GM18907 (cell line): ENCODE data around the gene GPD1.

Experiments
- ATAC-seq: cut with Tn5 transposase; IDR thresholded peaks from one replicate; pipeline ENCODE4 v1.9.1; 2021; ENCODE audit warnings: mild to moderate bottlenecking, moderate library complexity; ENCODE audit not compliant: unreplicated experiment

GPD1 gene

GRCh38 chr12:50099302-50100008, 4.4 kb upstream of the GPD1 start:
- ATAC-seq = no peak

DNA sequence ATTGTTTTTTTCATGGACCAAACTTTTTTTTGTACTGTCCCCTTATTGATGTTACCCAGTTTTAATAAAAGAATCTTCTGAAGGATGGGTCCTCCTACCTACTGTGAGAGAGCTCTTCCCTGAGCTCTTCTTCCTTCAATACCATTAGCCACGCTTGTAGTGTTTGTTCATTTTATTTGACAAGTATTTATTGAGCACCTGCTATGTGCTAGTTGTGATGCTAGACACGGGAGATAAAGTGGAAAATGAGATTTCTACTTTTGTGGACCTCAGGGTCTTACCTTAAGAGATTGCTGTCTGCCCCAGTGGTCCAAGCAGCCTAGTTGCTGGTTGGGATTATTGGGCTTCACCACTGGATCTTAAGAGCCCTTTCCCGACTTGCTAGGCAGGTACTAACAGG, 3.2 kb upstream of the GPD1 start:
- no peak for ATAC-seq

DNA sequence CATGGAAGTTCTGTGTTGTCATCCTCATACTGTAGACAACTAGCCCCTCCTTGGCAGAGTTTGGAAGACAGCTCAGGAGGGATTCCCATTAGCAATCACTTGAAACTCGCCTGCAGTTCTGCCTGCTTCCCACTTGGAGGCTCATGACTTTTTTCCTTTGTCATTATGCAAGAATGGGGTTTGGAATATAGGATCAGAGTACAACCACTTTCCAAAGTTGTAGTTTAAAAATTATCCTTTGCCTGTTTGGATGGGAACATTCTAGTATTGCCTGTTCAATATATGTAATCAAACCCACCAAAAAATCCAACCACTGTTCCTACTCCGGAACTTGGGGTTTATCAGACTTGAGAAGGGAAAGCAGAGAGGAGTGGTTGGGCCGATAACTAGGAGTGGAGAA, 2.1 kb upstream of the GPD1 start:
- no peak for ATAC-seq

- no peak for ATAC-seq
Measured at GRCh38 chr12:50102131-50102531, 1.7 kb upstream of the GPD1 start.

DNA sequence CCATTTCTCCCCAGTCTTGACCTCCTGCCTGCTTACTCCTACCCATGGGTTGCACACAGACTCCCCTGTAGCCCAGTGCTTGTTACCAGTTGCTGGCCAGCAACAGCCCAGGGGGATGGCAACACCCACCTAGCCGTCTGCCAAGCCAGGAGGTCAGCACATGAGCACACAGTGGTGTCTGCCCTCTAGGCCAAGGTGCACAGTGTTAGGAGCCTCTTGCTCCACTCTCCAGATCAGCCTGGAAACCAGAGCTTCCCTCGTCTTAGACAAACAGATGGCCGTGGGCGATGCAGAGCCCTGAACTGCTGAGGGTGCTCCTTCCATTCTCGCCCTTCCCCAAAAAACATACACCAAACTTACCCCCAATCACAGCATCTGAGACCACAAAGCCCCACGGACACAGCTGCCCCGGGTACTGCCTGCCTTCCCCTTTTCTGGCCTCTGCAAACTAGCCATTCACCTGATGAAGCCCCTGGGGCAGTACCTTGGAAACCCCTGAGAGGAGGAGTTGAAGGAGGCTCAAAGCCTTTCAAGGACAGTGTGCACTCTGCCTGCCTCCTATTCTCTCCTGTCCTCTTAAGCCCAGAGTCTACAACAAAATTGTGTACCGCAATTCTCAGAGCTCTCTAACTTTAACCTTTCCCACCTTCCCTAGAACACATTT, 1.0 kb upstream of the GPD1 start:
- no peak for ATAC-seq

DNA sequence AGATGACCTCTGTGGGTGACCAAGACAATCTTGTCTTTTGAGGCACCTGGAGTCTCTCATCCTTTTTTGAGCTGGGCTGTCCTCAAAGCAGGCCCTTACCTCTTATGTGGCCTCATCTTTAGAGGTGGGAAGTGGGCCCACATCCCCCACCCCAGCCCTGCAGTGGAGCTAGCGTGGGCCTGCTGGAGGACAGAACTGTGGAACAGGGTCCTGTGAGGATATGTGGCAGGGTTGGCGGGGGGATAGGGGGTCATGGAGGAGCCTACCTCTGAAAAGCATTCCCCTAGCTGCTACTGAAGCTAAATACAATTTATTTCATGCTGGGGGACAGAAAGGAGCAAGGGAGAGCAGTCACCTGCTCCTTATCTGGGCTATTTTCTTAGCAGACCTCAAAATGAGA, 457 bp upstream of the GPD1 start:
- no peak for ATAC-seq

- ATAC-seq = no peak
Measured at GRCh38 chr12:50104417-50105366, 884 bp downstream of the GPD1 start.

- no peak for ATAC-seq
Measured at GRCh38 chr12:50105913-50106450, 2.2 kb downstream of the GPD1 start.

- no peak for ATAC-seq
Measured at GRCh38 chr12:50106907-50107306, 3.1 kb downstream of the GPD1 start.

GRCh38 chr12:50107416-50108268, 3.8 kb downstream of the GPD1 start:
- no peak for ATAC-seq

GRCh38 chr12:50109319-50109718, 5.5 kb downstream of the GPD1 start:
- no peak for ATAC-seq

DNA sequence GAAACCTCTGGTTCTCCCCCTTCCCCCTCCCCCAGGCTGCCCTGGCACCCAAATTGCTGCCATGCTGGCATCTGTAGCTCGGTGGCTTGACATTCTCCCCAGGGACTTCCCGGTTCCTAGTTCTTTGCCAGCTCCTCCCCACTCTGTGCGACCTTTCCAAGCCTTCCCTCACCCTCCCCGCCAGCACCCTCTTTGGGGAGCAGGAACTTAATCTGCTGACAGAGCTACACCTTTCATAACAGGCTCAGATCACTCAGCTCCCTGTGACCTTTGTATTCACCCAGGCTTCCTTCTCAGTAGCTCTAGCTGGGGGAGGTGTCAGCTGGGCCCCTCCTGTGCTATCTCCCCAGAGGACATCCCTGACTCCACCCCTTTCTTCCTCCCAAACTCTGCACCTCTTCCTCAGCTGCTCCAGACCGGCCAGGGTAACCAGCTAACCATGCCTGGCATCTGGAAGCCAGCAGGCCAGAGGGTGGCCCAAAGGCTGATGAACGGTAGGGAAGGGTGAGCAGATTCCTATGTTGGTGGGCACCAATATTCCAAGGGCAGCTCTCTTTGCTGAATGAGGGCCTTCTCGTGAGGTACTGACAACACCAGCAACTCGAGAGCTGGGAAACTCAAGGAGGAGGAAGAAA, 6.4 kb downstream of the GPD1 start:
- ATAC-seq = no peak

DNA sequence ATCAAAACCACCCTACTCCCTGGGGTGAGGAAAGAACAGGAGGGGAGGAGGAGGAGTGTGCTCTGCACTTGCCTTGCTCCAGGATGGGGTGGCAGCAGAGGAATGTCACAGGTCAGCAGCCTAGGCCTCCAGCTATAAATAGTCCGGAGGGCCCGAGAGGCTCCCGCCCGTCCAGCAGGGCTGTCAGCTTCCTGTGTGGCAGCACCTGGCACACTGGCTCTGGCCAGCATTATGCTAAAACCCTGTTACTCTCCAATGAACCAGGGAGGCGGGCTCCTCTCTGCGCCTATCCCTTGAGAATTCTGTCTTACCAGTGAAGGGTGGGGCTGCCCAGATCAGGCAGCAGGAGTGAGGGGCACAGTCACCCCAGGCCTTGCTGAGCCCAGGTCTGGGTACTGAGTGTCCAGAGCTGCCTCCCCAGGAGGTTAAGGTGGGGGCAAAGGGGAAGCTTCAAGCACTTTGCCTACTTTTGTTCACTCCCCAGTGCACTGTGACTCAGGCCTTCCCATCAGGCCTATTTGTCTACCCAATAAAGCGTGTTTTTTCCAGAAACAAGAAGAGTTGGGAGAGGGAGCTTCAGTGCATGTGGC, 7.0 kb downstream of the GPD1 start:
- ATAC-seq = peak; percentile 23

DNA sequence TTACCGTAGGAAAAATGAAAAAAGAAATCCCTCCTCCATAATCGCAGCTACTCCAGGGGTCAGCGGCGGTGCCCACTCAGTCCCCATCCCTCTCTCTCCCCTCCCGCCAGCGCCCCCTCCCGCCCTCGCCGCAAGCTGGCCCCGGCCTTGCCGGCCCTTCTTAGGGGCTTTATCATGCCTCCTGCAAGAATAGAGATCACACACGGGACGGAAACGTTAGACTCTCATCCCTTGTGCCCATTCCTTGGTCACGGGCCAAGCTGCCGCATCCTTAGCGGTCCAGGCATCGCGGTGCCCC, 7.5 kb downstream of the GPD1 start:
- peak; percentile 4 for ATAC-seq

DNA sequence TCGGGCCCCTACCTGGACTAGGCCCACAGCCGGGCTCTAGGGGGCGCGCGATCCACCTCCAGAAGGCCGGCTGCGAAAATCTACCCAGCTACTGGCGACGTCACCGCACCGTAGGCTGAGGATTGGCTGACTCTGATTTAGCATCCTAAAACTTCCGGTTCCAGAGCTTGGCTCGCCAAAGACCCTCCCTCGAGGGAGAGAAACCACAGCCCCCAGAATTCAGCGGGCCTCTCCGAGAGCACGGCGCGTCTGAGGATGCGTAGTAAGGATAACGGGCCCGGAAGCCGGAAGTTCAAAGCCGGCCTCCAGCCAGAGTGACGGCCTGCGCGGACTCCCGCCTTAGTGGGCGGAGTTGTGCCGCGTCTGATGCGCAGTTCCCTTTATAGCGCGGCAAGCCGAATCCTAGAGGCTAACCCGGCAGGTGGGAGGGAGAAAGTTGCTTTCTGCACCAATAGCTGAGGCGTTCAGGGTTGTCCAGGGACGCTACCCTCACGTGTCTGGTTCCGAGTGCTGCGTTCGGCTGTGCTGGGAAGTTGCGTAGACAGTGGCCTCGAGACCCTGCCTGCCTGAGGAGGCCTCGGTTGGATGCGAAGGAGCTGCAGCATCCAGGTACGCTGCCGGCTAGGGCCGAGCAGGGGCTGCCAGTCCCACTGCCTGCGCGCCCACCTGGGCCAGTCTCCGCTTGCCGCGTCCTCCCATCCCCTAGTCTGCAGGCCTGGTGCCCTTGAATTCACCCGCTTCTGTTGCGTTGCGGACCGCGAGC, 8.1 kb downstream of the GPD1 start, which contains the start of gene COX14:
Gene COX14 (plus strand): TSS at position 544 of the 763 bp plus-strand sequence. CDS start 7,808 bp downstream, outside the sequence.
- ATAC-seq = peak; percentile 82

DNA sequence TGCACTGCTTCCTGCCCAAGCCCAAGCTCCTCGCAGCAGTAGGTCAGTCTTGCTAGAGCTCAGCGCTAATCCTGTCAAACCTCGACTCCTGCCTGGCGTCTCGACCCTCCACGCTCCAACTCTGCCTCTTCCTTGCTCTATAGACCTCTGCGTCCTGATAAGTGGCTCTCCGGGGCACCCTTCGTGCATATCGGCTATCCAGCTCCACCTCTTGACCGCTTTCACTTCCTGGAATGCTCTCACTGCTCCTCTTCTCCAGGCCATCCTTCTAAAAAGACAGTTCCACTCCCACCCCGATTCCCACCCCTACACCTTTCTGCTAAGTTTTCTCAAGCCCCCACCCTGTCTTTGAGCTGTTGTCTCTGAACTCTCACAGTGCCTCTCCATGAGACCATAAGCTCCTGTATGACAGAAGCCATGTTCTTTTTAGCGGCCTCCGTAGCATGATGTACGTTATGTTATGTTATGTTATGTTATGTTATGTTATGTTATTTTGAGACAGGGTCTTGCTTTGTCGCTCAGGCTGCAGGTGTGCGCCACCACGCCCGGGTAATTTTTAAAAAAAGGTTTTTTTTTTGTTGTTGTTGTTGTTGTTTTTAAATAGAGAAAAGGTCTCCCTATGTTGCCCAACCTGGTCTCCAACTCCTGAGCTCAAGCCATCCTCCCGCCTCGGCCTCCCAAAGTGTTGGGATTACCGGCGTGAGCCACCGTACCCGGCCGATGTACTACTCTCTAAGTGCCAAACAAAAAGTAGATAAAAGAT, 8.8 kb downstream of the GPD1 start:
- ATAC-seq = no peak

DNA sequence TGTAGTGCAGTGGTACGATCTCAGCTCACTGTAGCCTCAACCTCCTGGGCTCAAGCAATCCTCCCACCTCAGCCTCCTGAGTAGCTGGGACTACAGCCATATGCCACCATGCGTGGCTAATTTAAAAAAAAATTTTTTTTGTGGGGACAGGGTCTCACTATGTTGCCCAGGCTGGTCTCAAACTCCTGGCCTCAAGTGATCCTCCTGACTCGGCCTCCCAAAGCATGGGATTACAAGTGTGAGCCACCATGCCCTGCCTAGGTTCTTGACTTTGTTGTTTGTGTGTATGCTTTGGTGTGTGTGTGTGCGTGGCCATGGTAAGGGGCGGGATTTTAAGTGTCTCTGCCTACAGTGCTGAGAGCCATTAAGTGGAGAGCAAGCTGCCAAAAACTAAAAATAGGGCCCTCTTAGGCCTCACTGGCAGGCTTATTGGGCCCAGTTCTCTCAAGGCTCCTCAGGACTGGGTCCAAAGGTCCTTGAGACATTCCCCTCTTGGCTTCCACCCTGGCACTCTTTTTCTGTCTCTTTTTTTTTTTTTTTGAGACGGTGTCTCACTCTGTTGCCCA, 13.3 kb downstream of the GPD1 start:
- no peak for ATAC-seq

GRCh38 chr12:50119387-50119786, 15.6 kb downstream of the GPD1 start:
- no peak for ATAC-seq
